Stimulated activated CD4-positive, alpha-beta T cell treated with anti-CD3 and anti-CD28 coated beads, Interleukin-12 subunit alpha, Interleukin-12 subunit beta, amount 100 ng/mL, for 24 hours (primary cell): ENCODE data around the gene CACNA1H.

ENCODE experiments used
- DNase-seq, 2 experiments: peaks; one replicate each; pipeline ENCODE4 v3.0.0-alpha.2; 2020; ENCODE audit warnings: low read depth in 2 of 2

CACNA1H gene

GRCh38 chr16:1122398-1122765, 30.5 kb upstream of the CACNA1H start:
- no peak for DNase-seq

- DNase-seq, result no peak
Measured at GRCh38 chr16:1123525-1124230, 29.2 kb upstream of the CACNA1H start.

GRCh38 chr16:1124291-1124690, 28.6 kb upstream of the CACNA1H start:
- no peak for DNase-seq

- DNase-seq, result no peak
Measured at GRCh38 chr16:1124795-1125194, 28.1 kb upstream of the CACNA1H start.

GRCh38 chr16:1125471-1125870, 27.4 kb upstream of the CACNA1H start:
- DNase-seq, result peak in 1 of 2 experiments; percentile 19

GRCh38 chr16:1126044-1126443, 26.9 kb upstream of the CACNA1H start:
- DNase-seq, result no peak

- no peak for DNase-seq
Measured at GRCh38 chr16:1126586-1126985, 26.3 kb upstream of the CACNA1H start.

GRCh38 chr16:1127101-1127500, 25.8 kb upstream of the CACNA1H start:
- DNase-seq, result no peak

- no peak for DNase-seq
Measured at GRCh38 chr16:1127971-1128715, 24.8 kb upstream of the CACNA1H start.

GRCh38 chr16:1129106-1129960, 23.6 kb upstream of the CACNA1H start:
- DNase-seq, result no peak

- DNase-seq, result no peak
Measured at GRCh38 chr16:1130382-1130781, 22.5 kb upstream of the CACNA1H start.

GRCh38 chr16:1131378-1131994, 21.4 kb upstream of the CACNA1H start:
- DNase-seq, result no peak

GRCh38 chr16:1132431-1132830, 20.5 kb upstream of the CACNA1H start:
- no peak for DNase-seq

- DNase-seq, result no peak
Measured at GRCh38 chr16:1133271-1133670, 19.6 kb upstream of the CACNA1H start.

- DNase-seq, result no peak
Measured at GRCh38 chr16:1133810-1134520, 18.9 kb upstream of the CACNA1H start.

GRCh38 chr16:1134776-1135458, 18.0 kb upstream of the CACNA1H start:
- DNase-seq, result no peak

- no peak for DNase-seq
Measured at GRCh38 chr16:1135459-1135825, 17.5 kb upstream of the CACNA1H start.

GRCh38 chr16:1137604-1138003, 15.3 kb upstream of the CACNA1H start:
- DNase-seq, result no peak

GRCh38 chr16:1140582-1141162, 12.2 kb upstream of the CACNA1H start:
- no peak for DNase-seq

GRCh38 chr16:1141191-1141590, 11.7 kb upstream of the CACNA1H start:
- no peak for DNase-seq

- DNase-seq, result no peak
Measured at GRCh38 chr16:1141716-1142115, 11.2 kb upstream of the CACNA1H start.
